Transverse colon (tissue), 3 donors: ENCODE results near the gene DGKD.

Source experiments
- EP300 ChIP-seq: sonication (generic); formaldehyde crosslinking; IDR thresholded peaks from one replicate; pipeline ENCODE4 v1.6.1; 2017; ENCODE audit warnings: antibody characterized with exemption, low read depth
- POLR2A ChIP-seq: fragments of 450-650 bp; IDR thresholded peaks from one replicate; pipeline ENCODE4 v1.6.1; 2016; ENCODE audit warnings: antibody characterized with exemption, mild to moderate bottlenecking, moderate library complexity
- TF ChIP-seq, protein P1 (sequence below), 5 experiments: fragments of 200-600 bp in 3 of 5; fragments of 450-650 bp in 2 of 5; sonication (generic) in 3 of 5; IDR thresholded peaks; 1 replicate in 2 of 5; 2 replicates in 3 of 5; pipeline ENCODE4 v1.5.1; 2016 to 2017; ENCODE audit warnings: antibody characterized with exemption in 5 of 5, inconsistent platforms in 3 of 5, mild to moderate bottlenecking in 2 of 5, moderate library complexity in 1 of 5

DNA sequence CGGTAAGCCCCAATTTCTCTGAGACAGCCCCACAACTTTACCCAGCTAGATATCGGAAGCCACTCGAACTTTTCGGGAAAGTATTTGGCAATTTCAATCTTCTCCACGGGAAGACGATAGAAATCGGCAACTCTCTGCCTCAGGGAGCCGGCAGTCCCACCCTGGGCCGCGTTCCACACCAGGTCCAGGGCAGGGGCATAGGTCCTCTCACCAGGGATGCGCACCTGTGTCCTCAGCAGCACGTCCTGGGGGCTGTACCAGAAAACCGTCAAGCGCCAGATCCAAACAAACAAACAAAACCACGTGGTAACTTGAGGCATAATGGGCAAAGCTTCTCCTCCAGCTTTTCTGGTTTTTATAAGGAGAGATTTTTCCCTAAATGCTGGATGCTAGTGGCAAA, 131.4 kb downstream of the DGKD start:
- TF ChIP-seq, protein P1, sequence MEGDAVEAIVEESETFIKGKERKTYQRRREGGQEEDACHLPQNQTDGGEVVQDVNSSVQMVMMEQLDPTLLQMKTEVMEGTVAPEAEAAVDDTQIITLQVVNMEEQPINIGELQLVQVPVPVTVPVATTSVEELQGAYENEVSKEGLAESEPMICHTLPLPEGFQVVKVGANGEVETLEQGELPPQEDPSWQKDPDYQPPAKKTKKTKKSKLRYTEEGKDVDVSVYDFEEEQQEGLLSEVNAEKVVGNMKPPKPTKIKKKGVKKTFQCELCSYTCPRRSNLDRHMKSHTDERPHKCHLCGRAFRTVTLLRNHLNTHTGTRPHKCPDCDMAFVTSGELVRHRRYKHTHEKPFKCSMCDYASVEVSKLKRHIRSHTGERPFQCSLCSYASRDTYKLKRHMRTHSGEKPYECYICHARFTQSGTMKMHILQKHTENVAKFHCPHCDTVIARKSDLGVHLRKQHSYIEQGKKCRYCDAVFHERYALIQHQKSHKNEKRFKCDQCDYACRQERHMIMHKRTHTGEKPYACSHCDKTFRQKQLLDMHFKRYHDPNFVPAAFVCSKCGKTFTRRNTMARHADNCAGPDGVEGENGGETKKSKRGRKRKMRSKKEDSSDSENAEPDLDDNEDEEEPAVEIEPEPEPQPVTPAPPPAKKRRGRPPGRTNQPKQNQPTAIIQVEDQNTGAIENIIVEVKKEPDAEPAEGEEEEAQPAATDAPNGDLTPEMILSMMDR (IDR thresholded peaks at IDR 0.05) = no peak
- TF ChIP-seq EP300 (no peak), POLR2A (no peak)
